LNCAP (cell line): ENCODE measurements around the gene CORIN.

Experiments
- CTCF ChIP-seq: fragments of 450-650 bp; IDR thresholded peaks from 2 replicates; pipeline ENCODE4 v1.5.1; 2017; ENCODE audit warnings: mild to moderate bottlenecking

Gene CORIN

GRCh38 chr4:47570816-47571215, 267.1 kb downstream of the CORIN start:
- no peak for TF ChIP-seq CTCF

- no peak for TF ChIP-seq CTCF
Measured at GRCh38 chr4:47567511-47567910, 270.4 kb downstream of the CORIN start.

- TF ChIP-seq CTCF, result no peak
Measured at GRCh38 chr4:47566969-47567368, 270.9 kb downstream of the CORIN start.

GRCh38 chr4:47566566-47566965, 271.3 kb downstream of the CORIN start:
- no peak for TF ChIP-seq CTCF

GRCh38 chr4:47562297-47562696, 275.6 kb downstream of the CORIN start:
- TF ChIP-seq CTCF, result no peak

GRCh38 chr4:47561331-47561730, 276.5 kb downstream of the CORIN start:
- no peak for TF ChIP-seq CTCF

- no peak for TF ChIP-seq CTCF
Measured at GRCh38 chr4:47560682-47561081, 277.2 kb downstream of the CORIN start.

- no peak for TF ChIP-seq CTCF
Measured at GRCh38 chr4:47557255-47557654, 280.6 kb downstream of the CORIN start.
